T-cell (primary cell): ENCODE measurements around the gene ELK3. TPM values are rescaled to one million over a fixed set of nuclear protein-coding genes. Genes with fewer than 3 reads are reported as not detected.
"Not testable (repeated sequence)": the region's sequence is repeated elsewhere in the genome, so short reads cannot be mapped to it uniquely, and the experiment has no call there.

Experiments used
- ATAC-seq, 4 experiments: fragments of 200-7000 bp in 3 of 4; fragments of 150-1000 bp in 1 of 4; cut with Tn5 transposase; replicated peaks in 1 of 4; 1 replicate in 3 of 4; 2 replicates in 1 of 4; pipeline ENCODE4 v1.10.0; 2021; ENCODE audit warnings: moderate library complexity in 3 of 4, mild to moderate bottlenecking in 2 of 4, moderate number of reproducible peaks in 1 of 4
- CTCF ChIA-PET, 2 donors: fragments of 300-600 bp; sonication (Branson Sonifier 250); formaldehyde crosslinking; loops; one replicate each; lab custom pipeline; 2022; ENCODE audit warnings: antibody characterized with exemption in 2 of 2; lab: Charles Lee
- POLR2A ChIA-PET, 2 donors: fragments of 300-600 bp; sonication (Branson Sonifier 250); formaldehyde crosslinking; loops; one replicate each; lab custom pipeline; 2022; ENCODE audit warnings: antibody characterized with exemption in 2 of 2; lab: Charles Lee
- DNase-seq, 35 experiments: peaks; one replicate each; pipeline versions ENCODE4 v3.0.0 to v3.0.0-alpha.2; 2013 to 2023
- H3K27ac ChIP-seq: one replicate; pipeline ENCODE4 v1.5.1; 2013; ENCODE audit warnings: low read length
- H3K27me3 ChIP-seq, 2 experiments: replicated peaks in 1 of 2; 1 replicate in 1 of 2; 2 replicates in 1 of 2; pipeline versions ENCODE4 v1.6.1 to v1.7.0; 2013; ENCODE audit warnings: low read length in 1 of 2, mixed read lengths in 1 of 2; ENCODE audit not compliant: control insufficient read depth in 2 of 2, insufficient read depth in 2 of 2; ENCODE audit errors: extremely low read depth in 1 of 2
- H3K36me3 ChIP-seq, 2 donors: 1 replicate in 1 of 2; 2 replicates in 1 of 2; pipeline versions ENCODE4 v1.6.1 to v1.7.0; 2013; ENCODE audit warnings: low read length in 1 of 2; ENCODE audit not compliant: control insufficient read depth in 2 of 2, insufficient read depth in 1 of 2; ENCODE audit errors: extremely low read depth in 1 of 2
- H3K4me1 ChIP-seq, 2 experiments: 1 replicate in 1 of 2; 2 replicates in 1 of 2; pipeline versions ENCODE4 v1.6.1 to v1.7.0; 2013; ENCODE audit warnings: low read length in 2 of 2, mixed read lengths in 1 of 2; ENCODE audit not compliant: insufficient read depth in 2 of 2, control insufficient read depth in 1 of 2; ENCODE audit errors: extremely low read depth in 1 of 2
- H3K4me3 ChIP-seq, 2 donors: 1 replicate in 1 of 2; 2 replicates in 1 of 2; pipeline versions ENCODE4 v1.5.1 to v1.7.0; 2013; ENCODE audit warnings: mild to moderate bottlenecking in 2 of 2, low read length in 1 of 2, moderate library complexity in 1 of 2; ENCODE audit not compliant: control insufficient read depth in 1 of 2; ENCODE audit errors: extremely low read depth in 1 of 2
- H3K9me3 ChIP-seq: 2 replicates; pipeline ENCODE4 v1.7.0; 2013
- H3K27ac Mint-ChIP-seq, 2 donors: one replicate each; pipeline ENCODE4 v1.8.0; 2020 to 2021; ENCODE audit warnings: mild to moderate bottlenecking in 2 of 2, mixed read lengths in 2 of 2
- H3K27me3 Mint-ChIP-seq, 2 donors: one replicate each; pipeline ENCODE4 v1.8.0; 2021 to 2022; ENCODE audit warnings: mixed read lengths in 2 of 2
- H3K36me3 Mint-ChIP-seq: one replicate; pipeline ENCODE4 v1.8.0; 2021; ENCODE audit warnings: mixed read lengths
- H3K4me1 Mint-ChIP-seq, 3 donors: one replicate each; pipeline ENCODE4 v1.8.0; 2020 to 2022; ENCODE audit warnings: mixed read lengths in 3 of 3, mild to moderate bottlenecking in 1 of 3
- H3K4me3 Mint-ChIP-seq, 3 donors: one replicate each; pipeline ENCODE4 v1.8.0; 2020 to 2022; ENCODE audit warnings: mild to moderate bottlenecking in 3 of 3, mixed read lengths in 3 of 3, moderate library complexity in 3 of 3
- H3K9me3 Mint-ChIP-seq, 3 donors: one replicate each; pipeline ENCODE4 v1.8.0; 2020 to 2022; ENCODE audit warnings: mixed read lengths in 3 of 3
- WGBS: methylation state at CpG from one replicate; pipeline ENCODE4 v1.1.5; 2013; ENCODE audit warnings: missing lambda C conversion rate; ENCODE audit not compliant: insufficient coverage; 5-methylcytosine and 5-hydroxymethylcytosine counted together
- total RNA-seq, 35 experiments: library from RNA in 6 of 35; stranded (reverse) in 6 of 35; fragments of 120-200 nt in 1 of 35; gene quantifications; one replicate each; pipeline versions ENCODE4 v1.2.1 to v1.2.4 and lab custom pipeline; 2013 to 2026

ELK3 gene
- total RNA-seq, 5 donors from 2014 or later (not counting 1 experiment from before 2014, with no cell fraction given) = 33.8 to 62.7 (median 55.5) TPM

GRCh38 chr12:96317801-96318200, 123.6 kb downstream of the ELK3 start:
- H3K36me3 Mint-ChIP-seq = peaks cover 16% of the 10 kb centered on the region
- peak overlapping the region in 1 of 3 donors; percentile 25 for H3K4me3 Mint-ChIP-seq
- DNase-seq, H3K27ac ChIP-seq, ATAC-seq, H3K27me3 Mint-ChIP-seq, H3K27me3 ChIP-seq, H3K9me3 ChIP-seq, CTCF ChIA-PET, H3K27ac Mint-ChIP-seq, H3K36me3 ChIP-seq, H3K9me3 Mint-ChIP-seq, H3K4me3 ChIP-seq, POLR2A ChIA-PET: not testable (repeated sequence)
- peaks cover 4 to 13% of the 10 kb centered on the region in 2 experiments for H3K4me1 ChIP-seq
- WGBS = no CpG with 5 or more reads among the region's 2 CpGs
- H3K4me1 Mint-ChIP-seq = peaks cover 11 to 28% (median 22%) of the 10 kb centered on the region in 3 donors

Other genes starting within 250 kb of the ELK3 start
- 1 to 10 TPM in 3 of 5 donors, under 1 TPM in 2; 0.54 to 2.4 (median 1.1) TPM for gene HAL, start 198.0 kb upstream of the ELK3 start, total RNA-seq
- gene LTA4H, start 158.8 kb upstream of the ELK3 start, total RNA-seq = 10 to 100 TPM; 50.5 to 61.6 (median 58.7) TPM
- gene CDK17, start 206.1 kb downstream of the ELK3 start, total RNA-seq = 100 to 1,000 TPM in 1 of 5 donors, 10 to 100 TPM in 4; 56.4 to 114 (median 72.2) TPM